GM18519 (cell line): ENCODE measurements around the gene ALX4.

Experiments
- ATAC-seq: cut with Tn5 transposase; IDR thresholded peaks from one replicate; pipeline ENCODE4 v1.9.1; 2021; ENCODE audit warnings: mild to moderate bottlenecking, moderate library complexity; ENCODE audit not compliant: unreplicated experiment, low FRiP score

Gene ALX4

DNA sequence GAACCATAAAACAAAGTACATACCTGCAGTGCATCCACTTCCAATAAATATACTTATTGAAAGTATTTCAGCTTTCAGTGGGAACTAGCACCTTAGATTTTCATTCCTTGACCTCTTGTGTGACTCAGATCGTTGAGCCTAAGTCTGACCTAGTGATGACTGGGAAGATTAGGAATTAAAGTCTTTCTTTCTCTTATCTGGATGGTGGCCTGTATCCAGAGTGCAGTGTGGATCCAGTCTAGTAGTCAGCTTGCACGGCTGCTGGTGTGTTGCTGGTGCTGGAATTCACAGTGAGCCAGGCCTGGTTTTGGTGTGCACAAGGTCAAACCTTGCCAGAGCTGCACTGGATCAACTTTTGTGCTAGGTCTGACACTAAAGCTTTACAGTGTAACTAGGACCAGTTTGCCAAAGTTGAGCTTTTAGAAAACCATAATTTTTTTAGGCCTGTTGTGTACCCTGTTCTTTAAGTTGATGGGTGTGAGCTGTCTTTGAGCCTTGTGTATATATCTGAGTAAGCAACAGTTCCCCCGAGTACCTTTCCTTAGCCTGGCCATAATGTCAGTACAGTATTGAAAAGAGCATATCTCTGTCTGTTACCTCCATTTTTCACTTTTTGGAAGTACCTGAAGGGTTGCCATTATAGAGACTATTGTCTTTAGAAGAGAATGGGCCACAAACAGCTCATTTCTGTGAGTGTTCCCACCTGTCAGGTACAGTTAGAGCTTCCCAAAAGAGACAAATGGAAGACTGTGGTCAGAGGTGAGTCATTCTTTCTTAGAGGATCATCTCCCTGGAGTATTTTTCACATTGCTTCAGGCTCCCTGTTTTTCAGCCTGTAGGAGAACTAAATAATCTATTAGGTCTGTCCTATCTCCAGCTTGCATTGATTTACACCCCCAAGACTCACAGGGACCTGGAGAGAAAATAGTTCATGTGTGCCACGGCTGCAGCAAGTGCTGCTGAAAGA, 89.8 kb downstream of the ALX4 start:
- ATAC-seq, result no peak

DNA sequence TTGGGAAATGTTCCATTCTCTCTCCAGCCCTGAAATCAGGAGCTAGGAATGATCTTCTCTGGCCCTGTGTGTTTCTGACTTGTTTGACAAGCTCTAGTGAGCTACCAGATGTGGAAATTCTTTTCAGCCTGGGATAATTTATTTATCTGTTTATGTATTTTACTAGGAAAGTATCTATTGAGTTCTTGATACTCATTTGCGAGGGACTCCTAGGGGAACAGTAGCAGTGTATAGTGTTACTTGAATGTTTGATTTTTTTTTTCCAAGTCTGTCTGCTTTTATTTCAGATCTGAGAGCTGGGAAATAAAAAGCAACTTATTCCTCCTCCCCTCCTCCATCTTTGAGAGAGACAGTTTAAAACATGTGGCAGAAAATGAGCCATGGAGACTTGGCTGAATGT, 92.5 kb downstream of the ALX4 start:
- no peak for ATAC-seq

- ATAC-seq, result no peak
These were observed 96.8 kb downstream of the ALX4 start for GRCh38 chr11:44213148-44213547.

GRCh38 chr11:44212128-44212527, 97.8 kb downstream of the ALX4 start:
- no peak for ATAC-seq
